Right atrium auricular region (tissue), 2 donors: ENCODE measurements around the gene ARL3. TPM values are rescaled to one million over a fixed set of nuclear protein-coding genes. Genes with fewer than 3 reads are reported as not detected.

ENCODE experiments used
- DNase-seq: peaks from one replicate; pipeline ENCODE4 v3.0.0-alpha.2; 2019; ENCODE audit warnings: low spot score
- H3K27ac ChIP-seq, 2 donors: fragments of 200-600 bp; sonication (generic); 1 replicate in 1 of 2; 2 replicates in 1 of 2; pipeline ENCODE4 v1.5.1; 2016 to 2019
- H3K27me3 ChIP-seq, 2 donors: fragments of 200-600 bp; sonication (generic); one replicate each; pipeline versions ENCODE4 v1.5.1 to v1.6.0; 2017 to 2019
- H3K36me3 ChIP-seq: fragments of 200-600 bp; sonication (generic); one replicate; pipeline ENCODE4 v1.5.1; 2016
- H3K4me1 ChIP-seq, 2 donors: fragments of 200-600 bp; sonication (generic); one replicate each; pipeline versions ENCODE4 v1.5.1 to v1.6.0; 2017 to 2019
- H3K4me3 ChIP-seq, 2 donors: fragments of 200-600 bp; sonication (generic); 1 replicate in 1 of 2; 2 replicates in 1 of 2; pipeline ENCODE4 v1.5.1; 2017 to 2019; ENCODE audit warnings: mild to moderate bottlenecking in 1 of 2, moderate library complexity in 1 of 2
- H3K9me3 ChIP-seq, 2 donors: fragments of 200-600 bp; sonication (generic); one replicate each; pipeline ENCODE4 v1.5.1; 2019
- total RNA-seq, 2 donors: library from RNA; depleted of rRNA; stranded (reverse); fragments of >200 nt; gene quantifications; one replicate each; pipeline ENCODE4 v1.1.0, GENCODE V29; 2016
- TF ChIP-seq, protein P1 (sequence below), 2 donors: fragments of 200-600 bp; sonication (generic); IDR thresholded peaks; one replicate each; pipeline ENCODE4 v1.5.1; 2019; ENCODE audit warnings: antibody characterized with exemption in 2 of 2

ARL3 gene
- total RNA-seq, 2 donors from 2014 or later = 5.7 to 6.4 TPM

DNA sequence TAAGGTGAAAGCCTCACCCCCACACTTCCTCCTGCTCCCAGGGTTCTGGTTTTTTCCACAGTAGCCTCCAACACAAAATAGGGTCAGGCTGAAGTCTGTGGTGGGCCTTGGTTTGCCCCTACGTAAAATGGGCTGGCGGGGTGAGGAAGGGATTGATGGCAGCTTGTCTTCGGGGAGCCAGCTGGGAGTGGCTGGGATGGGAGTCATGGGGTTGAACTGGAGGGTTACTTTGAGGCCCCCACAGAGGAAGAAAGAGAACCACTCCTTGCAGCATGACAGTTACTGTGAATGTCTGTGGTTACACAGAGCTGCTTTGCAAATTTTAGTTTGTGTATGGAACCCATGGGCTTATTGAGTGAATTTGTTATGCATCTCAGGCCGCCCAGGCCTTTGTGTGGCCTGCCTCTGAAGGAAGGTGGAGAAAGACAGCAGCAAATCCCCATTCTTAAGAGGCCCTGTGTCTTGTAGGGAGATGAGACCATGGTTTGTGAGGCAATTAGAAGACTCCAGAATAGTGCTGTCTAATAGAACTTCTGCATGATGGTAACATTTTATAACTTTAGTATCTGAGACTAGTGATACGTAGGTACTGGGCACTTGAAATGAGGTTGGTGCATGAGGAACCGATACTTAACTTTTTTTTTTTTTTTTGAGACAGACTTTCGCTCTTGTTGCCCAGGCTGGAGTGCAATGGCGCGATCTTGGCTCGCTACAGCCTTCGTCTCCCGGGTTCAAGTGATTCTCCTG lies 61.9 kb downstream of the ARL3 start:
- no peak overlapping the region for H3K4me3 ChIP-seq
- no peak for DNase-seq
- TF ChIP-seq, protein P1, sequence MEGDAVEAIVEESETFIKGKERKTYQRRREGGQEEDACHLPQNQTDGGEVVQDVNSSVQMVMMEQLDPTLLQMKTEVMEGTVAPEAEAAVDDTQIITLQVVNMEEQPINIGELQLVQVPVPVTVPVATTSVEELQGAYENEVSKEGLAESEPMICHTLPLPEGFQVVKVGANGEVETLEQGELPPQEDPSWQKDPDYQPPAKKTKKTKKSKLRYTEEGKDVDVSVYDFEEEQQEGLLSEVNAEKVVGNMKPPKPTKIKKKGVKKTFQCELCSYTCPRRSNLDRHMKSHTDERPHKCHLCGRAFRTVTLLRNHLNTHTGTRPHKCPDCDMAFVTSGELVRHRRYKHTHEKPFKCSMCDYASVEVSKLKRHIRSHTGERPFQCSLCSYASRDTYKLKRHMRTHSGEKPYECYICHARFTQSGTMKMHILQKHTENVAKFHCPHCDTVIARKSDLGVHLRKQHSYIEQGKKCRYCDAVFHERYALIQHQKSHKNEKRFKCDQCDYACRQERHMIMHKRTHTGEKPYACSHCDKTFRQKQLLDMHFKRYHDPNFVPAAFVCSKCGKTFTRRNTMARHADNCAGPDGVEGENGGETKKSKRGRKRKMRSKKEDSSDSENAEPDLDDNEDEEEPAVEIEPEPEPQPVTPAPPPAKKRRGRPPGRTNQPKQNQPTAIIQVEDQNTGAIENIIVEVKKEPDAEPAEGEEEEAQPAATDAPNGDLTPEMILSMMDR (IDR thresholded peaks at IDR 0.05) = no peak
- peaks cover 0 to 68% of the 10 kb centered on the region in 2 donors for H3K4me1 ChIP-seq
- no peaks in the 10 kb centered on the region for H3K9me3 ChIP-seq
- H3K27me3 ChIP-seq = no peaks in the 10 kb centered on the region
- H3K36me3 ChIP-seq = peaks cover 50% of the 10 kb centered on the region
- peak overlapping the region in 1 of 2 donors; percentile 1 for H3K27ac ChIP-seq

DNA sequence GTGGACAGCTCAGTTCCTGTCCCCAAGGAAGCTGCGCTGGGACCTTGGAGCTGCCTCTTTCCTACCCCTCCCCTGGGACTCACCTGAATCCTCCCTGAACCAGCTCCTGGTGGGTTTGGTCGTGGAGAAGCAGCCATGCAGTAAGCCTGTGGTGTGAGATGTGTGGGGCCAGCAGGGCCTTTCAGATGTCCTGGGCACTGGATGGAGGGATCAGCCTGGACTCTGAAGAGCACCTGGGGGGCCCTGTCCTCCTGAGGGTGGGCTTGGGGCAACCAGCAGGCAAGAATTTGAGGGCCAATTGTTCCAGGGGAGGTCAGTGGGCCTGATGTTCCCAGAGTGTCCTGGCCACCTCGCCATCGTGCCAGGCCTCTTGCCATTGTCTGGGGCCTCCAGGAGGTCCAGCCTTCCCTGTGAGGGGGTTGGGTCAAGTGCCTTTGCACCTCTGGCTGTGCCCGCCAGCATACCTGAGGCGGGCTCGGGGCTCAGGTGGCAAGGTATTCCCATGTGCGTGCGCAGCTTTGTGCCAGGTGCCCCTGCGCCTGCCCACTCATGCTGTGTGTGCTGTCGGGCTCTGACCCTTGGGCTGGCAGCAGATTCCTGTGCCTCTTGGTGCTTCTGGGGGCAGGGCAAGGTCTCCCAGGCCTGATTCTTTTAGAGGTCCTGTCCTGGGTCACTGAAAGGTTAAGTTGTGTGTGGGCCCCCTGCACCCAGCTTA lies 62.6 kb downstream of the ARL3 start:
- TF ChIP-seq, protein P1 (IDR thresholded peaks at IDR 0.05) = no peak
- H3K4me3 ChIP-seq = no peak overlapping the region
- H3K9me3 ChIP-seq = no peaks in the 10 kb centered on the region
- no peak for DNase-seq
- no peaks in the 10 kb centered on the region for H3K27me3 ChIP-seq
- H3K27ac ChIP-seq = peak overlapping the region; percentile 98 to 100
- H3K36me3 ChIP-seq = peaks cover 43% of the 10 kb centered on the region
- H3K4me1 ChIP-seq = peaks cover 0 to 71% of the 10 kb centered on the region in 2 donors

DNA sequence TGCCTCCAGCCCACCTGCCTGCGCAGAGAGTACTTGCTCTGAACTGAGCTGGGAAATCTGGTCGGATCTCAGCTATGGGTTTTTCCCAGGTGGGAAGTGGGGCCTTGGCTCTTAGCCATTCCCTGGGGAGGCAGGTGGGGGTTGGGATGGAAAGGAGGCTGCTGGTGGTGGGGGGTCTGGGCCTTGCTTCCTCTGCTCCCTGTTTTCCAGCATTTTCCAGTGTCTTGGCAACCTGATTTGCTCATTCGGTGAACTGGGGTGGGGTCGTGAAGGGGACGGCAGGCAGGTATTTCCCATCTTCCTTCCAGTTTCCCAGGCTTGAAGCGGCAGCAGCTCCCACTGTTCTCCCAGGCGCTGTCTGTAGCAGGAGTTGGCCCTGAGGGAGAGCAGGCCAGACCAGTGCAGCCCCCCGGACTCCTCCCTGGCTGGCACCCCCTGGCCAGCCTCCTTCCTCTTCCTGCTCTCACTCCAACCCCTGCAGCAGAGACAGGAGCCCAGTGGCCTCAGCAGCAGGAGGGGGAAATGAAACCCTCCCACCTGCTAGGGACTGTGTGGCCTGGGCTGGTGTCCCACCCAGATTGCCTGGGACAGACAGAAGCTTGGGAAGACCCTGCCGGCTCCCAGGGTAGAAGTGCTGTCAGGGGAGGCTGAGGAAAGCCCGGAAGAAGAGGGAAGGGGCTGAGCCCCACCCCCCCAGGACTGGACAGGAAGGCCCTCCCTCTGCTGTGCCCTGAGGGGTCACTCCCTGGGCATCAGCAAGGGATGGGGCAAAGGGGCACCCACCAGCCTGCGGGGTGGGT lies 63.3 kb downstream of the ARL3 start:
- Histone ChIP-seq H3K36me3 (peaks cover 35% of the 10 kb centered on the region), H3K9me3 (no peaks in the 10 kb centered on the region), H3K27ac (peak overlapping the region; percentile 98 to 100), H3K4me3 (no peak overlapping the region), H3K4me1 (peaks cover 0 to 75% of the 10 kb centered on the region in 2 donors), H3K27me3 (no peaks in the 10 kb centered on the region)
- TF ChIP-seq, protein P1 (IDR thresholded peaks at IDR 0.05) = no peak
- DNase-seq = no peak

DNA sequence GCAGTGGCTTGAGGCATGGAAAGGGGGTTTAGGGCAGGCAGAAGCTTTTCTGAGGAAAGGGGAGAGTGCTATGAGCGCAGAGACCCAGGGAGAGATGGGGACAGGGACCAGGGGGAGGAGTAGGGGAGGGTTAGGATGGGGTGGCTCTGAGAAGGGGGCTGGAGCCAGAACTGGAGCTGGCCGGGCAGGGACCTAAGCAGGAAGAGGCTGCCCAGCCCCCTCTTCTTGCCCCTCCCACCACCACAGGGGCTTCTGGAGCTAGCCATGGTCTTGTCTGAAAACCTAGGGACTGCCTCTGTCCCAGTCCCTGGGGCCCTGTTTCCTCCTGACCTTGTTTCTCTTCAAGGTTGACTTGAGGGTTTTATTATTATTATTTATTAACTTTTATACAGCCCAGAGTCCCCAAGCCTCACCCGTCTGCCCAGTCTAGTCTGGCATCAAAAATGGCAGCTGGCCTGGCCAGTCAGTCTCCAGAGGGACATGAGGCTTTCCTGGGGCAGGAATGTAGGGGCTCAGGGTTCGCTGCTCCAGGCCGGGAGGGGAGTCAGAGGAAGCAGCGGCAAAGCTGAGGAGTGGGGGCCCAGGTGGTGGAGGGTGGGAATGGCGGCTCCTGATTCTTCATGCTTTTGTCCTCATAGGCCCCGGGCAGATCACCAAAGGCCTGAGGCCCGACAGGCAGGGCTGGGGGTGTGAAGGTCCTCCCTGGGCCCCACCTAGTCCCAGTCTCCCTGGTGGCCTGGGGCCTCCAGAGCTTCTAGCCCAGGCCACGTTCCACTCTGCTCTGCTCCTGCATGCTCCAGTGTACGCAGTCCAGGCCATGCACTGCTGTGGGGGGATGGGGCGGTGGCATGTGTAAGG lies 64.2 kb downstream of the ARL3 start:
- Histone ChIP-seq H3K27ac (peak overlapping the region; percentile 98 to 100), H3K4me1 (peaks cover 0 to 75% of the 10 kb centered on the region in 2 donors), H3K4me3 (peak overlapping the region in 1 of 2 donors; percentile 88), H3K27me3 (no peaks in the 10 kb centered on the region), H3K9me3 (no peaks in the 10 kb centered on the region), H3K36me3 (peaks cover 27% of the 10 kb centered on the region)
- no peak for DNase-seq
- TF ChIP-seq, protein P1 (IDR thresholded peaks at IDR 0.05) = no peak
